Stimulated activated CD8-positive, alpha-beta memory T cell treated with anti-CD3 and anti-CD28 coated beads, Interleukin-7, amount 100 ng/mL, for 4 hours (primary cell): ENCODE data around the gene NALF2.

Experiments used
- DNase-seq, 2 donors: peaks; one replicate each; pipeline ENCODE4 v3.0.0-alpha.2; 2020; ENCODE audit warnings: low read depth in 2 of 2

Gene NALF2

DNA sequence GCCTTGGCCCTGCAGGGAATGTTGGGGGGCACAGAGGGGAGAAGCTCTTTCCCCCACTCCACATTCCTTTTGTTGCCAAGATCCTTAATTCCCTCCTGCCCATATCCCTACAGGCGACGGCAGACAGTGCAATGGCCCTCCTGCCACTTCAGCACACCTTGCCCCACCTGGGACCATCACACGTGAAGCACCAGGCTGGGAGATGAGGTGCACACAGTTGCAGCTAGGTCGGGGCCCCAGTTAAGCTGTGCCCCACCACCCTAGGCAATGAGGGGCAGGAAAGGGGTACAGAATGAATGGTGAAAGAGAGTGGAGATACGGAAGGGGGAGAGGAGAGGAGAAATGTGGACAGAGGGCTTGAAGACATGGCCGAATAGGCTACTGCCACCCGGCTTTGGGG, 26.2 kb downstream of the NALF2 start:
- DNase-seq, result no peak

DNA sequence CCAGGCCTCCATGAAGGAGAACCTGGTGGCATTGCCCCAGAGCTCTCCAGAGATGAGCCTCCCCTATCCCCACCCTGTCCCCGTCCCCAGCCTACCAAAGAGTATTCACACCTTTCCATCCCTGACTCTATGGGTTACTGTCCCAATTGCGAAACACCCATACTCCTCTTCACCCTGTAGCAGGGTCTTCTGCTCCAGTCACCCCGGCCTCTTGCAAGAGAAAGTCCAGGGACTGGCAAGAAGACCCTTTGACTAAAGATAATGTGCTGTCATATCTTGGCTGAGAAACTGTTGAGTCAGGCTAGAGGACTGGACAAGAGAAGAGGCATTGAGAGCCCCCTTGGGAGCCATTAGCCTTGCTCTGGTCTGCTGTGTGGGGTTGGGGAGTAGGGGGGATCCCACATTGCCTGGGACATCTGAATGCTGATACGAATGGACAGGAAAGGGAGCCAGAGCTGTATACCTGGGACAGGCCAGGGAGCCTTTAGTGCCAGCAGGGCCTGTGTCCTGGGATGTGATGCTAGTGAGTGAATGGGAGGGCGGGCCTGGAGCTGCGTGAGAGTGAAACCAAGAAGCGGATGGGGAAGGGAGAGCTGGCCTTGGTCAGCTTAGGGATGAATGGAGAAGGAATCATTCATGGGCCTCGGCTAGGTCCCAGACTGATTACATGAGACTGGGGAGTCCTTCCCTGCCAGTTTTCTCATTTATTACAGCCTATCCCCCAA, 27.1 kb downstream of the NALF2 start:
- DNase-seq, result no peak

- DNase-seq, result no peak
Measured at GRCh38 chrX:69535661-69536060, 31.5 kb downstream of the NALF2 start.

- peak; percentile 25 to 39 for DNase-seq
Measured at GRCh38 chrX:69538321-69538876, 34.3 kb downstream of the NALF2 start.

DNA sequence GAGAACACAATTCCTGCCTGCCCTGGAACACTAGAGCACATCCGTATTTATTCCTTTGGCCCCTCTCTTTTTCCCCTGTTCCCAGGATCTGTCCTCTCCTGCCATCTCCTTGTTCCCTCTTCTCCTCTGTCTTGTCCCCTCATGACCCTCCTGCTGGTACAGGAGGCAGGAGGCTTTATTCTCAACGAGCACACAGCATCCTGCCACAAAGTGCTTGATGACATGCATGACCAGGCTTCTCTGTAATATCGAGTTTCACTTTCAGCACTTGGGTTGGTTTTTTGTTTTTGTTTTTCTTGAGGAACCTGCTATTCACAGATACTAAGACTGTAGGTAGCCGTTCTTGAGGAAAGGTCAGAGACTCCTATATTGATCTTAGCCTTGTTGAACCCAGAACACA, 35.3 kb downstream of the NALF2 start:
- no peak for DNase-seq

DNA sequence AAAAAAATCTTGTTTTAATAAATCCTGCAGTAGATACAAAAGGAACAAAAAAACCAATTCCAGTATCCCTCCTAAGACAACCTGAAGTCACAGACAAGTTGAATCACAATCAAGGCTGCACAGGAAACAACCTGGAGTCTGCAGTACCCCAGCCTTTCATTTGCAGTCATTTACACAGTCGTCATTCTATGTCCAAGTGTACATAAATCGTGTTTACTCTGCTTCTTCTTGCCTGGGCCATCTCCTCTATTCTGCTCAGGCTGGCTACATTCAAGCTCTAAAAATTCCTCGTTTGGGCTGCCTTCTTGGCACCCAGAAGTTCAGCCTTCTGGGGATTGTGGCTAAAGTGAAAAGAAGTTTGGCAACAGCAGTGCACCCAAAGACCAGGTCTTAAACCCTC, 37.8 kb downstream of the NALF2 start:
- no peak for DNase-seq

DNA sequence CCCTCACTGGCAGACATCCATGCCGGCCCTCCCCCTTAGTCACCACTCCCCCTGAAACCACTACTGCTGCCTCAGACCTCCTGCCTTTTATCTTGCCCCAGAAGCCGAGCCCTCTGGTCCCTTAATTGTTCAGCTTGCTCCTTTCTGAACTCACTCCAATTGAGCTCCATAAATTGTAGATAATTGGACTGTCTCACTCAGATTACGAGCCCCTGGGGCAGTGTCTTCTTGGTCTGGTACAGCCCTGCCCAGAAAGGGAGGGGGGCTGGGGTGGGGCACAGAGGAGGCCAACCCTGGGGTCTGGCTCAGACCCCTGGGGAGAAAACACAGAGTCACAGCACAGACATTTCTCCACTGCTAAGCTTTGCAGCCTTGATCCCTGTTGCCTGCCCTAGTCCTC, 39.4 kb downstream of the NALF2 start:
- no peak for DNase-seq

DNA sequence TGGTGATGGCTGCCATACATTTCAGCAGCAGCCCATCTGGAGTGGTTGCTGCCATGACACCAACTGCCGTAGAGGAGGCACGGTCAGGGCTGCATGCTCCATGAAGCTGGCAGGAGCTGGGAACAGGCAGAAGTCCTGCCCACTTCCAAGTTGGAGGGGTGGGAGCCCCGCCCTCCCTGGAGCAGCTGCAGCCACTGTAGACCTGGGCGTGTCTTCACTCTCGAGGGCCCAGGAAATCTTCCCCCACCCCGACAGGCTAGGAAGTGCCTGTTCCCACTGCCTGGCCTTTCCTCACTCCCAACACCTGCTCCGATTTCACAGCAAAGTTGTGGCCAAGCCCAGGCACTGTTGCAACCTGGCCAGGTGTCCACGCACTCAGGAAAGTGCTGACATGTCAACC, 42.3 kb downstream of the NALF2 start:
- no peak for DNase-seq

GRCh38 chrX:69546978-69547377, 42.9 kb downstream of the NALF2 start:
- no peak for DNase-seq

DNA sequence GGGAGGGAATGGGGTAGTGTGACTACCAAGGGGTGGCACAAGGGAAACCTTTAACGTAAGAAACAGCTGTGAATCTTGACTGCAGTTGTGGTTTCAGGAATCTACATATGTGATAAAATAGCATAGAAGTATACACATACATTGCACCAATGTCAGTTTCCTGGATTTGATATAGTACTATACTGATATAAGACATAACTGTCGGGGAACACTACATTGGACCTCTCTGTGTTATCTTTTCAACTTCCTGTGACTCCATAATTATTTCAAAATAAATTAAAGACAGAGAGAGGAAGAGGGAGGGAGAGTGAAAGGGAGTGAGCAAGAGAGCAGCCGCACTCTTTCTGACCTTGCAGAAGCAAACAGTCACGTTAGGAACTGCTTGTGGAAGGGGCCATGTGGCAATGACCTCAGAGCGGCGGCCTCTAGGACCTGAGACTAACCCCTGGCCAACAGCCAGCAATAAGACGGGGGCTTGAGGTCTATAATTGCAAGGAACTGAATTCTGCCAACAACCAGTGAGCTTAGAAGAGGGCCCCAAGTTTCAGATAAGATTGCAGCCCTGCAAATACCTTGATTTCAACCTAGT, 47.4 kb downstream of the NALF2 start:
- no peak for DNase-seq

- no peak for DNase-seq
Measured at GRCh38 chrX:69552512-69552911, 48.4 kb downstream of the NALF2 start.
